Natural killer cell (primary cell): ENCODE results near the gene SLC7A6. TPM values are rescaled to one million over a fixed set of nuclear protein-coding genes. Genes with fewer than 3 reads are reported as not detected.
A peak's percentile ranks its signal among the peaks of the same experiment; 100 is the strongest.

Experiments
- ATAC-seq, 3 donors: fragments of 150-1000 bp in 2 of 3; fragments of 200-7000 bp in 1 of 3; cut with Tn5 transposase; 1 replicate in 1 of 3; 2 replicates in 2 of 3; pipeline ENCODE4 v1.10.0; 2021; ENCODE audit warnings: mild to moderate bottlenecking in 2 of 3, moderate library complexity in 2 of 3
- DNase-seq, 2 donors: peaks; one replicate each; pipeline versions ENCODE4 v3.0.0 to v3.0.0-alpha.2; 2013 to 2021; ENCODE audit warnings: mixed read lengths in 1 of 2
- H3K27ac ChIP-seq: one replicate; pipeline ENCODE4 v1.5.1; 2013; ENCODE audit warnings: mild to moderate bottlenecking, low read length
- H3K27me3 ChIP-seq: one replicate; pipeline ENCODE4 v1.6.1; 2013; ENCODE audit warnings: low read length; ENCODE audit not compliant: control insufficient read depth, insufficient read depth
- H3K36me3 ChIP-seq: one replicate; pipeline ENCODE4 v1.6.1; 2013; ENCODE audit warnings: low read length; ENCODE audit not compliant: control insufficient read depth, insufficient read depth
- H3K4me1 ChIP-seq: one replicate; pipeline ENCODE4 v1.6.1; 2013; ENCODE audit warnings: low read length; ENCODE audit not compliant: control insufficient read depth, insufficient read depth
- H3K4me3 ChIP-seq: one replicate; pipeline ENCODE4 v1.5.1; 2013; ENCODE audit warnings: low read length
- H3K9me3 ChIP-seq: one replicate; pipeline ENCODE4 v1.6.1; 2013; ENCODE audit warnings: low read length; ENCODE audit not compliant: control insufficient read depth, insufficient read depth
- H3K27ac Mint-ChIP-seq, 2 donors: one replicate each; pipeline ENCODE4 v1.8.0; 2022; ENCODE audit warnings: mild to moderate bottlenecking in 2 of 2, mixed read lengths in 2 of 2, moderate library complexity in 1 of 2
- H3K27me3 Mint-ChIP-seq, 2 donors: one replicate each; pipeline ENCODE4 v1.8.0; 2022; ENCODE audit warnings: low read depth in 2 of 2, mixed read lengths in 2 of 2
- H3K36me3 Mint-ChIP-seq: one replicate; pipeline ENCODE4 v1.8.0; 2022; ENCODE audit warnings: mixed read lengths
- H3K4me1 Mint-ChIP-seq, 2 donors: one replicate each; pipeline ENCODE4 v1.8.0; 2022; ENCODE audit warnings: mixed read lengths in 2 of 2
- H3K4me3 Mint-ChIP-seq: one replicate; pipeline ENCODE4 v1.8.0; 2022; ENCODE audit warnings: mild to moderate bottlenecking, moderate library complexity, mixed read lengths
- H3K9me3 Mint-ChIP-seq, 2 donors: one replicate each; pipeline ENCODE4 v1.8.0; 2022; ENCODE audit warnings: mixed read lengths in 2 of 2
- WGBS: methylation state at CpG from one replicate; pipeline ENCODE4 v1.1.7; 2013; ENCODE audit warnings: missing lambda C conversion rate; ENCODE audit not compliant: insufficient coverage; 5-methylcytosine and 5-hydroxymethylcytosine counted together
- intact Hi-C: fragments of 100-400 bp; cut with micrococcal nuclease; formaldehyde crosslinking; loops from one replicate; pipeline ENCODE4 v1.14.2; 2022
- total RNA-seq, 4 donors: library from RNA; stranded (reverse); fragments of 120-200 nt in 1 of 4; gene quantifications; one replicate each; pipeline versions ENCODE4 v1.2.3 to v1.2.4, GENCODE V29; 2013 to 2022
- TF ChIP-seq, protein P1 (sequence below): fragments of 200-600 bp; IDR thresholded peaks from one replicate; pipeline ENCODE4 v1.8.0; 2022; ENCODE audit warnings: antibody characterized with exemption

Gene SLC7A6
- total RNA-seq, 3 donors from 2014 or later (not counting 1 experiment from before 2014, with no cell fraction given): 46.6 to 84.9 (median 69.6) TPM

GRCh38 chr16:68285683-68286082 is 21.4 kb downstream of the SLC7A6 start:
- Mint-ChIP-seq H3K4me1 (peaks cover 78 to 86% of the 10 kb centered on the region in 2 donors), H3K36me3 (no peaks in the 10 kb centered on the region), H3K27me3 (no peaks in the 10 kb centered on the region), H3K9me3 (no peaks in the 10 kb centered on the region), H3K4me3 (peak overlapping the region; percentile 79), H3K27ac (peak overlapping the region; percentile 77 to 88)
- Histone ChIP-seq H3K27me3 (no peaks in the 10 kb centered on the region), H3K4me3 (no peak overlapping the region), H3K27ac (peak overlapping the region; percentile 70), H3K9me3 (no peaks in the 10 kb centered on the region), H3K36me3 (peaks cover 16% of the 10 kb centered on the region), H3K4me1 (peaks cover 85% of the 10 kb centered on the region)
- ATAC-seq (no peak), DNase-seq (no peak)
- 51% methylated on average over 3 of the region's 3 CpGs for WGBS
- intact Hi-C loops: loop anchor here (2.0 kb wide), 1 partner anchor 21 kb away; the partner anchor contains the start of gene SLC7A6
- TF ChIP-seq, protein P1, sequence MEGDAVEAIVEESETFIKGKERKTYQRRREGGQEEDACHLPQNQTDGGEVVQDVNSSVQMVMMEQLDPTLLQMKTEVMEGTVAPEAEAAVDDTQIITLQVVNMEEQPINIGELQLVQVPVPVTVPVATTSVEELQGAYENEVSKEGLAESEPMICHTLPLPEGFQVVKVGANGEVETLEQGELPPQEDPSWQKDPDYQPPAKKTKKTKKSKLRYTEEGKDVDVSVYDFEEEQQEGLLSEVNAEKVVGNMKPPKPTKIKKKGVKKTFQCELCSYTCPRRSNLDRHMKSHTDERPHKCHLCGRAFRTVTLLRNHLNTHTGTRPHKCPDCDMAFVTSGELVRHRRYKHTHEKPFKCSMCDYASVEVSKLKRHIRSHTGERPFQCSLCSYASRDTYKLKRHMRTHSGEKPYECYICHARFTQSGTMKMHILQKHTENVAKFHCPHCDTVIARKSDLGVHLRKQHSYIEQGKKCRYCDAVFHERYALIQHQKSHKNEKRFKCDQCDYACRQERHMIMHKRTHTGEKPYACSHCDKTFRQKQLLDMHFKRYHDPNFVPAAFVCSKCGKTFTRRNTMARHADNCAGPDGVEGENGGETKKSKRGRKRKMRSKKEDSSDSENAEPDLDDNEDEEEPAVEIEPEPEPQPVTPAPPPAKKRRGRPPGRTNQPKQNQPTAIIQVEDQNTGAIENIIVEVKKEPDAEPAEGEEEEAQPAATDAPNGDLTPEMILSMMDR: no peak

GRCh38 chr16:68286153-68287074 is 22.1 kb downstream of the SLC7A6 start:
- intact Hi-C loops: loop anchor here (2.0 kb wide), 1 partner anchor 22 kb away; the partner anchor contains the start of gene SLC7A6
- Mint-ChIP-seq H3K4me3 (peak overlapping the region; percentile 79), H3K36me3 (no peaks in the 10 kb centered on the region), H3K4me1 (peaks cover 81 to 88% of the 10 kb centered on the region in 2 donors), H3K9me3 (no peaks in the 10 kb centered on the region), H3K27ac (peak overlapping the region; percentile 77 to 88), H3K27me3 (no peaks in the 10 kb centered on the region)
- Histone ChIP-seq H3K4me3 (no peak overlapping the region), H3K4me1 (peaks cover 90% of the 10 kb centered on the region), H3K9me3 (no peaks in the 10 kb centered on the region), H3K27ac (peak overlapping the region; percentile 74), H3K27me3 (no peaks in the 10 kb centered on the region), H3K36me3 (peaks cover 21% of the 10 kb centered on the region)
- ATAC-seq: peak; percentile 44 to 58 (median 54)
- WGBS: 57% methylated on average over 11 of the region's 12 CpGs
- peak in 1 of 2 donors; percentile 71 for DNase-seq
- TF ChIP-seq, protein P1: no peak

DNA sequence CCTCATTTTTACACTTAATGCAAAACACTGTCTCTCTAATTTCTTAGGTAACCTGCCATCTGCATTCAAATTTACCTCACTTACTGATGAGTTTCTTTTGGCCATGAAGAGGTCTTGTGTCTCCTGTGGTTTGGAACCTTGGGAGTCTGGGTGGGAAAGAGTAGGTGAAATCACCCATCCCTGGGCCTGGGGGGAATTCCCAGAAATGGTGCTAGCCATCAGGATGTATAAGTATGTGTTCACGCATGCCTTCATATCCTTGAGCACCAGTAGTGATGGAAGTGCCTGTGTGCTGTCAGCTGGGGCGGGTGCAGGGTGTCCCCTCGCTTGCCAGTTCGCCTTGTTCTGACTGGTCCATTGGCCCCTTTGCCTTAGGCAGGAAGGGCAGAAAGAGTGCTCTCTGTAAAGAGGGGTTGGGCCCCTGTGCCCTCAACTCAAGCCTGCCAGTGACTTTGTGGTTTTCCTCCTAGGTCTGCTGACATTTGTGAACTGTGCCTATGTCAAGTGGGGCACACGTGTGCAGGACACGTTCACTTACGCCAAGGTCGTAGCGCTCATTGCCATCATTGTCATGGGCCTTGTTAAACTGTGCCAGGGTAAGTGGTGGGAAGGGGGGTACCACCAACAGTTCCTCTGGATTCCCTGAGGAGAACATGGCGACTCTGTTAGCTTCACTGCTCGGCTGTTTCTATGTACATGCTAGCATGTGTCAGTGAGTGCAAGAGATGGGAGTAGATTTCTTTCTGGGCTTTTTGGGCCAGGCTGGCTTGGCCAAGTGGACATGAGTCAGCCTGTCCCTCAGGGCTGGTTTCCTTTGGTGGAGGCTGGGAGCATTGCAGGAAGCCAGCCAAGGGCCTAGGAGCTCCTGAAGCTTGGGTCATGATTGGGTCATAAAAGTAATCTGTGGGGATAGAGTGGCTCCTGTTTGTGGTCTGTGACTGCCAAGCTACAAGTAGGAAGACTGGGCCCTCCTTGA is 23.2 kb downstream of the SLC7A6 start:
- DNase-seq (peak in 1 of 2 donors; percentile 73), ATAC-seq (peak; percentile 3 to 15 (median 6))
- Mint-ChIP-seq H3K27ac (peak overlapping the region; percentile 77 to 88), H3K36me3 (no peaks in the 10 kb centered on the region), H3K27me3 (no peaks in the 10 kb centered on the region), H3K4me3 (peak overlapping the region; percentile 51), H3K4me1 (peaks cover 85 to 90% of the 10 kb centered on the region in 2 donors), H3K9me3 (no peaks in the 10 kb centered on the region)
- Histone ChIP-seq H3K4me3 (no peak overlapping the region), H3K4me1 (peaks cover 96% of the 10 kb centered on the region), H3K9me3 (no peaks in the 10 kb centered on the region), H3K27me3 (no peaks in the 10 kb centered on the region), H3K27ac (peak overlapping the region; percentile 74), H3K36me3 (peaks cover 24% of the 10 kb centered on the region)
- intact Hi-C loops: loop anchor here (2.0 kb wide), 1 partner anchor 23 kb away; the partner anchor contains the start of gene SLC7A6
- TF ChIP-seq, protein P1: no peak
- whole genome bisulfite sequencing: 28% methylated on average over 11 of the region's 11 CpGs
